Parathyroid adenoma (tissue), 2 donors: ENCODE data around the gene PLA2G2F.

Experiments used
- H2AFZ ChIP-seq: fragments of 300-600 bp; sonication (generic); one replicate; pipeline ENCODE4 v1.7.0; 2017; ENCODE audit warnings: antibody characterized with exemption, mild to moderate bottlenecking
- H3K27ac ChIP-seq: fragments of 300-600 bp; sonication (generic); one replicate; pipeline ENCODE4 v1.7.0; 2017
- H3K27me3 ChIP-seq: fragments of 300-600 bp; sonication (generic); one replicate; pipeline ENCODE4 v1.7.0; 2017; ENCODE audit warnings: low read length; ENCODE audit not compliant: control insufficient read depth, insufficient read depth
- H3K36me3 ChIP-seq: fragments of 300-600 bp; sonication (generic); one replicate; pipeline ENCODE4 v1.7.0; 2017; ENCODE audit warnings: low read length; ENCODE audit not compliant: control insufficient read depth, insufficient read depth
- H3K4me1 ChIP-seq: fragments of 300-600 bp; sonication (generic); one replicate; pipeline ENCODE4 v1.7.0; 2017; ENCODE audit warnings: control low read depth
- H3K4me2 ChIP-seq: fragments of 300-600 bp; sonication (generic); one replicate; pipeline ENCODE4 v1.7.0; 2017; ENCODE audit warnings: low read length
- H3K4me3 ChIP-seq: fragments of 300-600 bp; sonication (generic); one replicate; pipeline ENCODE4 v1.7.0; 2017; ENCODE audit warnings: low read depth, low read length
- H3K79me2 ChIP-seq: fragments of 300-600 bp; sonication (generic); one replicate; pipeline ENCODE4 v1.7.0; 2017; ENCODE audit warnings: control low read depth
- H3K9ac ChIP-seq: fragments of 300-600 bp; sonication (generic); one replicate; pipeline ENCODE4 v1.7.0; 2017; ENCODE audit warnings: mild to moderate bottlenecking
- H3K9me3 ChIP-seq: fragments of 300-600 bp; sonication (generic); one replicate; pipeline ENCODE4 v1.7.0; 2017; ENCODE audit warnings: low read length; ENCODE audit not compliant: control insufficient read depth
- TF ChIP-seq, protein P1 (sequence below): fragments of 300-600 bp; sonication (generic); IDR thresholded peaks from one replicate; pipeline ENCODE4 v1.7.0; 2017; ENCODE audit warnings: antibody characterized with exemption, mild to moderate bottlenecking
- donor health status: primary hyperparathyroidism.

The PLA2G2F gene

DNA sequence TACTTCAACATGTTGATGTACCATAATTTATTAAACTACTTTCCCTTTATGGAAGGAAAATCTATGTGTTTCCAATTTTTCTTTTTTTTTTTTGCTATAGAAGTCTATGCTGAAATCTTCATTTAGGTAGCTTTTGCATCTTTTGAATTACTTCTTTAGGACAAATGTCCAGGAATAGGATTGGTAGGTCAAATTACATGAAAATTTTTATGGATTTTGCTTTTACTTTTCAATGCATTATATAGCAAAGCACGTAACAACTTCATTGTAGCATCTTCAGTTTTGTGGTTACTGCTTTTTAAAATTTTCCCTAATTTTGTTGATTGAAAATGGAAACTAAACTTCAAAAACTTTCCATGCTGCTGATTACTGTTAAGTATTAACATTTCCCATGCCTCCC, 59.2 kb downstream of the PLA2G2F start:
- H3K27me3 ChIP-seq = no peaks in the 10 kb centered on the region
- no peaks in the 10 kb centered on the region for H3K4me1 ChIP-seq
- H3K36me3 ChIP-seq = no peaks in the 10 kb centered on the region
- H3K4me3 ChIP-seq = no peak overlapping the region
- no peak overlapping the region for H3K9ac ChIP-seq
- TF ChIP-seq, protein P1, sequence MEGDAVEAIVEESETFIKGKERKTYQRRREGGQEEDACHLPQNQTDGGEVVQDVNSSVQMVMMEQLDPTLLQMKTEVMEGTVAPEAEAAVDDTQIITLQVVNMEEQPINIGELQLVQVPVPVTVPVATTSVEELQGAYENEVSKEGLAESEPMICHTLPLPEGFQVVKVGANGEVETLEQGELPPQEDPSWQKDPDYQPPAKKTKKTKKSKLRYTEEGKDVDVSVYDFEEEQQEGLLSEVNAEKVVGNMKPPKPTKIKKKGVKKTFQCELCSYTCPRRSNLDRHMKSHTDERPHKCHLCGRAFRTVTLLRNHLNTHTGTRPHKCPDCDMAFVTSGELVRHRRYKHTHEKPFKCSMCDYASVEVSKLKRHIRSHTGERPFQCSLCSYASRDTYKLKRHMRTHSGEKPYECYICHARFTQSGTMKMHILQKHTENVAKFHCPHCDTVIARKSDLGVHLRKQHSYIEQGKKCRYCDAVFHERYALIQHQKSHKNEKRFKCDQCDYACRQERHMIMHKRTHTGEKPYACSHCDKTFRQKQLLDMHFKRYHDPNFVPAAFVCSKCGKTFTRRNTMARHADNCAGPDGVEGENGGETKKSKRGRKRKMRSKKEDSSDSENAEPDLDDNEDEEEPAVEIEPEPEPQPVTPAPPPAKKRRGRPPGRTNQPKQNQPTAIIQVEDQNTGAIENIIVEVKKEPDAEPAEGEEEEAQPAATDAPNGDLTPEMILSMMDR = no peak
- no peak overlapping the region for H3K27ac ChIP-seq
- H3K79me2 ChIP-seq = no peaks in the 10 kb centered on the region
- no peak overlapping the region for H3K4me2 ChIP-seq
- no peak overlapping the region for H2AFZ ChIP-seq
- no peaks in the 10 kb centered on the region for H3K9me3 ChIP-seq

DNA sequence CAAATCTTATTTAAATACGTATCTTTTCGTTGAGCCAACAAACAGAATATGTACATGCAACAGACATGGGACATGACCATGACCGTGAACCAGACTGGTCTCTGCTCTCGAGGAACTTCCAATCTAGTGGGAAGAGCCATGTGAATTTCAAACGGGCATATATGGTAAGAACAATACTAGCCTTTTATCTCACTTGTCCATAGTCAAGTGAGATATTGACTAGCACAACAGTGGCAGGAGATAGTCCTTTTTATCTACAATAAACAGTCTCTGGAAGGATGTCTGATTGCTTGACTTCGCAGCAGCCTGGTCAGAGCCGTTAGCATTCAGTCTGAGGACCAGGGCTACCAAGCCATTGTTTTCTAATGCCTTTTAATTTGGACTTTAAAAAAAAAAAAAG, 59.8 kb downstream of the PLA2G2F start:
- H3K36me3 ChIP-seq = no peaks in the 10 kb centered on the region
- no peaks in the 10 kb centered on the region for H3K27me3 ChIP-seq
- no peak overlapping the region for H3K4me3 ChIP-seq
- no peak overlapping the region for H3K27ac ChIP-seq
- no peak overlapping the region for H3K9ac ChIP-seq
- no peaks in the 10 kb centered on the region for H3K4me1 ChIP-seq
- no peak overlapping the region for H2AFZ ChIP-seq
- no peaks in the 10 kb centered on the region for H3K9me3 ChIP-seq
- TF ChIP-seq, protein P1 = no peak
- no peaks in the 10 kb centered on the region for H3K79me2 ChIP-seq
- no peak overlapping the region for H3K4me2 ChIP-seq

DNA sequence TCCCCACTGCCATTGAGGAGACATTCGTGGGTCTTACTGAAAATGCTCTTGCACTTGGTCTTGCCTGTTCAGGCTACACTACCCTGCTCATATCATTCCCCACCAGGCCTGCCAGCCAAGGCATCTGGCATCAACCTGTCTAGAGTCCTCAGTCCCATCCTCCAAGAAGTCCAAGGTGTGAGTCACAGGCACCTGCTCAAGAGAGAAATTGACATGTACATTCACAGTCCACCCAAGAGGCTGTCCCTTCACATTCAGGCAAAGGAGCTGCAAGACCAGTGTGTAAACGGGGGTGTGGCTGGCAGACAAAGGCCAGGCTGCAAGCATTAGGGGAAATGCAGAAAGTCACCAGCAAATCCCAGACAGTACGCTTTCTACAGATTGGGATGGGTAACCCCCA, 60.3 kb downstream of the PLA2G2F start:
- Histone ChIP-seq H3K36me3 (no peaks in the 10 kb centered on the region), H3K79me2 (no peaks in the 10 kb centered on the region), H3K4me2 (no peak overlapping the region), H2AFZ (no peak overlapping the region), H3K27ac (no peak overlapping the region), H3K9me3 (no peaks in the 10 kb centered on the region), H3K4me1 (no peaks in the 10 kb centered on the region), H3K4me3 (no peak overlapping the region), H3K9ac (no peak overlapping the region), H3K27me3 (no peaks in the 10 kb centered on the region)
- TF ChIP-seq, protein P1 = no peak

DNA sequence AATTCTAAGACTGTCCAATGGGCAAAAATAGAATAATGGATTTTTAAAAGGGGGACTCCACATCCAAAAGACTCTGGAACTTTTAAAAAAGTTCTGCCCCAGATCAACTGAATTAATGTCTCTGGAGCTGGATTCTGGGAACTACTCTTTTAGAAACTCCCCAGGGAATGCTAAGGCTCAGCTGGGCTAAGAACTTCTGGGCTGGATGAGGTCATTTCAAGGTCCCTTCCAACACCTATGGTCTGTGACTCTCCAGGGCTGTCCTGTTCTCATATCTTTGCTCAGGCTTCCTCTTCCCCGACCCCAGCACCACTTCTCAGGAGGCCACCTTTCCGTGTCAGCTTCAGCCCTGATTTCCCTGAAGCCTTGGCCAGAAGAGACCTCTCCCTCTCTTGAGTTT, 60.7 kb downstream of the PLA2G2F start:
- Histone ChIP-seq H2AFZ (no peak overlapping the region), H3K4me2 (no peak overlapping the region), H3K27ac (no peak overlapping the region), H3K9ac (no peak overlapping the region), H3K4me3 (no peak overlapping the region), H3K36me3 (no peaks in the 10 kb centered on the region), H3K4me1 (no peaks in the 10 kb centered on the region), H3K27me3 (no peaks in the 10 kb centered on the region), H3K79me2 (no peaks in the 10 kb centered on the region), H3K9me3 (no peaks in the 10 kb centered on the region)
- TF ChIP-seq, protein P1 = no peak
